ENCODE results near the gene GRIN2A.

DNA sequence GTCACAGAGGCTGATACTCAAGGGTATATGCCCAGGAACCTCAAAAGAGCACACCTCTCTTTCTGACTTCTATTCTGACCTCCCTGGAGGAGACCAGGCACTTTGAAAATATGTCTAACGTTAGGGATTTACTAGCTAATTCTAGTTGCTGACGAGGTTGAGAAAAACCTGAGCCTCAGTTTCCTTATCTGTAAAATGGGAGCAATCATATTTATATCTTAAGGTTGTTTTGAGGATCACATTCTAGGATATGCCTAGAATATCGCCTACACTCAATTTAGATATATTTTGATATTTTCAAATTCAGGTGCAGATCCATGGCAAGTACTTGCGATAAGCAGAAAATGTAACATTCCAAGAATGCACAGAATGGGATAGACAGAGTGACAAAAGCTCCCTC, 425.8 kb downstream of the GRIN2A start:
- TF ChIP-seq CTCF (IDR thresholded peaks at IDR 0.05) (no peak), POLR2A (IDR thresholded peaks at IDR 0.05) (no peak)
